ENCODE data around the gene MORC3. TPM values are rescaled to one million over a fixed set of nuclear protein-coding genes. Genes with fewer than 3 reads are reported as not detected.

The MORC3 gene
- total RNA-seq, 4 donors from 2014 or later, result 29.4 to 82.5 (median 31.0) TPM

DNA sequence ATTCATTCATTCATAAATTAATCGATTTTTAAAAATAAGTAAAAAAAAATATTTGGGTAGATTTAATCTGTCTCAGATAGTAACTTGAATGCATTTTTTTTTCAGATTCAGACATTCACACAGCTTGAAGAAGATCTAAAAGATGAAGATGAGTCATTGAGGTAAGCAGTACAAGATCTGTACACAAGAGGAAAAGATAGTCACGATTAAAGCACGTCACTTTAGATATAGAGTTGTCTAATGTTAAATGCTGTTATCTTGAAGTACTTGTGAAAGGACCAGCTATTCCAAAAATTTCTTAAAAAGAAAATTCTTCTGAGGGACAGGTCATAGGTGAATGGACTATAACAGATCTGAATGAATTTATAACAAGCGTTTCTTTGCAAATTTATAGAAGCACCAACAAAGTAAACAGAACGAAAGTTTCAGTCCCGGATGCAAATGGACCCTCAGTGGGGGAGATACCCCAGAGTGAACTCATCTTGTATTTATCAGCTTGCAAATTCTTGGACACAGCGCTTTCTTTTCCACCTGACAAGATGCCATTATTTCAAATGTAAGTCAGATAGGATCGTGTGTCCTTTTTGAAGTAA, 31.2 kb upstream of the MORC3 start:
- Histone ChIP-seq H3K27ac (peak overlapping the region in 3 of 4 donors; percentile 20 to 67 (median 28)), H3K27me3 (no peaks in the 10 kb centered on the region), H3K4me1 (peaks cover 0 to 4% (median 1%) of the 10 kb centered on the region in 4 donors), H3K36me3 (peaks cover 0 to 46% (median 0%) of the 10 kb centered on the region in 3 donors), H3K4me3 (no peak overlapping the region), H3K9me3 (no peaks in the 10 kb centered on the region)
- DNase-seq, result no peak
- TF ChIP-seq, protein P1, sequence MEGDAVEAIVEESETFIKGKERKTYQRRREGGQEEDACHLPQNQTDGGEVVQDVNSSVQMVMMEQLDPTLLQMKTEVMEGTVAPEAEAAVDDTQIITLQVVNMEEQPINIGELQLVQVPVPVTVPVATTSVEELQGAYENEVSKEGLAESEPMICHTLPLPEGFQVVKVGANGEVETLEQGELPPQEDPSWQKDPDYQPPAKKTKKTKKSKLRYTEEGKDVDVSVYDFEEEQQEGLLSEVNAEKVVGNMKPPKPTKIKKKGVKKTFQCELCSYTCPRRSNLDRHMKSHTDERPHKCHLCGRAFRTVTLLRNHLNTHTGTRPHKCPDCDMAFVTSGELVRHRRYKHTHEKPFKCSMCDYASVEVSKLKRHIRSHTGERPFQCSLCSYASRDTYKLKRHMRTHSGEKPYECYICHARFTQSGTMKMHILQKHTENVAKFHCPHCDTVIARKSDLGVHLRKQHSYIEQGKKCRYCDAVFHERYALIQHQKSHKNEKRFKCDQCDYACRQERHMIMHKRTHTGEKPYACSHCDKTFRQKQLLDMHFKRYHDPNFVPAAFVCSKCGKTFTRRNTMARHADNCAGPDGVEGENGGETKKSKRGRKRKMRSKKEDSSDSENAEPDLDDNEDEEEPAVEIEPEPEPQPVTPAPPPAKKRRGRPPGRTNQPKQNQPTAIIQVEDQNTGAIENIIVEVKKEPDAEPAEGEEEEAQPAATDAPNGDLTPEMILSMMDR (IDR thresholded peaks at IDR 0.05), result no peak
- no peak for TF ChIP-seq POLR2A (IDR thresholded peaks at IDR 0.05)

DNA sequence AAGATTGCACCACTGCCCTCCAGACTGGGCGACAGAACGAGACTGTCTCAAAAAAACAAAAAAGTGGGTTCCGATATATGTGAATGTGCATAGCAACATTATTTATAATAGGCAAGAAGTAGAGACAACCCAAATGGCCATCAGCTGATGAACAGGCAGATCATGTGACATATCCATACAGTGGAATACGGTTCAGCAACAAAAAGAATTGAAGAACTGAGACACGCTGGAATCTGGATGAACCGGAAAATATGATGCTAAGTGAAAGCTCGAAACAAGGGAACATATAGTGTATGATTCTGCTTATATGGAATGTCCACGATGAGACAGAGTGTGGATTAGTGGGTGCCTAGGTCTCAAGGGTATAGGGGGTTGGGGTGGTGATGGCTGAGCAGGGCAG, 28.5 kb upstream of the MORC3 start:
- no peaks in the 10 kb centered on the region for H3K9me3 ChIP-seq
- no peak for TF ChIP-seq POLR2A (IDR thresholded peaks at IDR 0.05)
- TF ChIP-seq, protein P1 (IDR thresholded peaks at IDR 0.05), result no peak
- DNase-seq, result no peak

DNA sequence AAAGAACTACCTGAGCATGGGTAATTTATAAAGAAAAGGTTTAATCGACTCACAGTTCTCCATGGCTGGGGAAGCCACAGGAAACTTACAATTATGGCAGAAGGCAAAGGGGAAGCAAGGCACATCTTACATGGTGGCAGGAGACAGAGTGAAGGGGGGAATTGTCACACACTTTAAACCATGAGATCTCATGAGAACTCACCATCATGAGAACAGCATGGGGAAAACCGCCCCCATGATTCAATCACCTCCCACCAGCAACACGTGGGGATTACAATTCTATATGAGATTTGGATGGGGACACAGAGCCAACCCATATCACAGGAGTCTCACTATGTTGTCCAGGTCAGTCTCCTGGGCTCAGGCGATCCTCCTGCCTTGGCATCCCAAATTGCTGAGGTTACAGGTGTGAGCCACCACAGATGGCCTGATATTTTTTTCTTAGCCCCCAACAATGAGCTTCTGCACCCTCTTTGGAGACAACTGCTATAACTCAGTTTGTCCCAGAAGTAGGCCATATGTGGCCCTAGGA, 22.5 kb upstream of the MORC3 start:
- peak overlapping the region; percentile 77 to 85 (median 83) for H3K27ac ChIP-seq
- H3K9me3 ChIP-seq, result no peaks in the 10 kb centered on the region
- peak overlapping the region in 3 of 4 donors; percentile 11 to 44 (median 38) for H3K4me3 ChIP-seq
- no peak for TF ChIP-seq POLR2A (IDR thresholded peaks at IDR 0.05)
- TF ChIP-seq, protein P1 (IDR thresholded peaks at IDR 0.05), result no peak
- H3K4me1 ChIP-seq, result peaks cover 0 to 5% (median 2%) of the 10 kb centered on the region in 4 donors
- peaks cover 0 to 18% (median 0%) of the 10 kb centered on the region in 3 donors for H3K36me3 ChIP-seq
- no peak for DNase-seq
- no peaks in the 10 kb centered on the region for H3K27me3 ChIP-seq

More for the DNA sequence above, 28.5 kb upstream of the MORC3 start:
- Histone ChIP-seq H3K4me3 (no peak overlapping the region), H3K27ac (no peak overlapping the region), H3K27me3 (no peaks in the 10 kb centered on the region), H3K4me1 (peaks cover 0 to 4% (median 1%) of the 10 kb centered on the region in 4 donors), H3K36me3 (peaks cover 0 to 50% (median 0%) of the 10 kb centered on the region in 3 donors)

DNA sequence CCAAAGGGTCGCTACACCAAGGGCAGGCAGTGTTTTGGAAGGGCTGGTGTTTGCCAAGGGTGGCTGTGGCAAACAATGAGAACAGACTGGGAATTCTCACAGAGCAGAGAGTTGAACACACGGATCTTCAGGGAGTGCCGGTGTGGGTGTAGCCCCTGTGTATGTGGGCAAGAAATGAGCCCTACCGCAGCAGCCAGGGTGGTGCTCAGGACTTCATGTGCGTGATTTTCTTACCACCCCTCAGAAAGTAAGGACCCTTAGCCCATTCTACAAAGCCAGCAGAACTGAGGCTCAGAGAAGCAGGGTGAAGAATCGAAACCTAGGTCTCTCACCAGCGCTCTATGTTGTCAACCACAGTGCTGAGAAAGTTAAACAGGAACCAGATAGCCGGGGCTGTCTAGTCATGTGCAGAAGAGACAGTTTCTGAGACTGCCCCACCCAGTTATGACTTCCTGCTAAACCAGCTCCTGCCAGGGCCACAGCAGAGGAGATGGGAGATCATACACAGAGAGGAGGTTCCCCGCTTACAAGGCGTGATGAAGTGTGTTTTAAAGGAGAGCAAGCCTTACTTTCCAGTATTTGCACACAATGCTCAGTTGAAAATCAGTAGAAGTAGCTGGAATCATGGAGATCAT, 21.9 kb upstream of the MORC3 start:
- peaks cover 0 to 5% (median 2%) of the 10 kb centered on the region in 4 donors for H3K4me1 ChIP-seq
- H3K27ac ChIP-seq, result peak overlapping the region; percentile 77 to 85 (median 83)
- peaks cover 0 to 12% (median 0%) of the 10 kb centered on the region in 3 donors for H3K36me3 ChIP-seq
- H3K27me3 ChIP-seq, result no peaks in the 10 kb centered on the region
- H3K4me3 ChIP-seq, result peak overlapping the region; percentile 11 to 44 (median 32)
- TF ChIP-seq, protein P1 (IDR thresholded peaks at IDR 0.05), result no peak
- peak in 1 of 2 donors; percentile 14 for TF ChIP-seq POLR2A (IDR thresholded peaks at IDR 0.05)
- H3K9me3 ChIP-seq, result no peaks in the 10 kb centered on the region
- peak; percentile 68 to 93 (median 89) for DNase-seq

DNA sequence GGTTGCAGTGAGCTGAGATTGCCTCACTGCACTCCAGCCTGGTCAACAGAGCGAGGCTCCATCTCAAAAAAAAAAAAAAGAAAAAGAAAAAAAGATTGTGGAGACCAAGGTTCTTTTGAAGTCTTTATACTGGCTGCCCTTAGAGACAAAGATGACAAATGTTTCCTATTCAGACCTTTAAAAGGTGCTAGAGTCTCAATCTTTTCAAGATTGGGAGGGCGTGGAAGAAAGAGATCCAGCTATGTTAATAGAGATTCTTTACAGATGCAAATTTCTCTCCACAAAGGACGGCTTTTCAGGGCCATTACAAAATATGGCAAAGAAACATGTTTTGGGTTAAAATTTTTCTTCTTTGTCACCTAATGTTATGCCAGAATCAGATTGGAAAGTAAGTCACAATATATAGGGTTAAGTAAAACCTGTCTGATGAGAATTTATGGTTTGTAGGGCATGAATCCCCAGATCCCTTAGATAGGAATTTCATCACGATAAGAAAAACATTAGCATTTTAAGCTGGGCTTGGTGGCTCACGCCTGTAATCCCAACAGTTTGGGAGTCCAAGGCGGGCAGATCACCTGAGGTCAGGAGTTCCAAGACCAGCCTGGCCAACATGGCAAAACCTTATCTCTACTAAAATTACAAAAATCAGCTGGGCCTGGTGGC, 13.0 kb upstream of the MORC3 start:
- Histone ChIP-seq H3K36me3 (no peaks in the 10 kb centered on the region), H3K27me3 (no peaks in the 10 kb centered on the region), H3K9me3 (peaks cover 0 to 7% (median 0%) of the 10 kb centered on the region in 4 donors), H3K27ac (no peak overlapping the region), H3K4me1 (no peaks in the 10 kb centered on the region), H3K4me3 (no peak overlapping the region)
- peak in 1 of 3 donors; percentile 7 for DNase-seq
- TF ChIP-seq POLR2A (IDR thresholded peaks at IDR 0.05), result no peak
- TF ChIP-seq, protein P1 (IDR thresholded peaks at IDR 0.05), result no peak
